ENCODE data around the gene AKAP13.

DNA sequence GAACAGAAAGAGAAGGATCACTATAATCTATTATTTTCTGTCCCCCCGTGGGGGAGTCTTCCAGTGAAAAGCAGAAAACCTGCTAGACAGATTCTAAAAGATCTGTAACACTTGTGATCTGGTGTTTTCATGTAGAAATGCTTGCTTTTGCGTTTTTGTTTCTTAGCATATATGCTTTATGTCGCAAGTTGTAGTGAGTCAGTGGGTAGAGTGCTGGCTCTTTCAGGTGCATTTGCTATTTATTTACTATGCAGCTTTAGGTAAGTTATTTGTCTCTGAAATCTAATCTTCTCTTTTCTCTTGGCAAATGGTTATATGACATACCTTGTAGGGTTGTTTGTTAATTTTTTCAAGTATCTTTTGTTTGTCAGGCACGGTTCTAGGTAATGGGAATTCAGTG lies 9.4 kb downstream of the AKAP13 start:
- TF ChIP-seq, protein P1, sequence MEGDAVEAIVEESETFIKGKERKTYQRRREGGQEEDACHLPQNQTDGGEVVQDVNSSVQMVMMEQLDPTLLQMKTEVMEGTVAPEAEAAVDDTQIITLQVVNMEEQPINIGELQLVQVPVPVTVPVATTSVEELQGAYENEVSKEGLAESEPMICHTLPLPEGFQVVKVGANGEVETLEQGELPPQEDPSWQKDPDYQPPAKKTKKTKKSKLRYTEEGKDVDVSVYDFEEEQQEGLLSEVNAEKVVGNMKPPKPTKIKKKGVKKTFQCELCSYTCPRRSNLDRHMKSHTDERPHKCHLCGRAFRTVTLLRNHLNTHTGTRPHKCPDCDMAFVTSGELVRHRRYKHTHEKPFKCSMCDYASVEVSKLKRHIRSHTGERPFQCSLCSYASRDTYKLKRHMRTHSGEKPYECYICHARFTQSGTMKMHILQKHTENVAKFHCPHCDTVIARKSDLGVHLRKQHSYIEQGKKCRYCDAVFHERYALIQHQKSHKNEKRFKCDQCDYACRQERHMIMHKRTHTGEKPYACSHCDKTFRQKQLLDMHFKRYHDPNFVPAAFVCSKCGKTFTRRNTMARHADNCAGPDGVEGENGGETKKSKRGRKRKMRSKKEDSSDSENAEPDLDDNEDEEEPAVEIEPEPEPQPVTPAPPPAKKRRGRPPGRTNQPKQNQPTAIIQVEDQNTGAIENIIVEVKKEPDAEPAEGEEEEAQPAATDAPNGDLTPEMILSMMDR (IDR thresholded peaks at IDR 0.05; ENCODE audit: low read depth, low read length), result no peak
- TF ChIP-seq MYC (IDR thresholded peaks at IDR 0.05; ENCODE audit: low read depth, low read length) (no peak), POLR2A (IDR thresholded peaks at IDR 0.05; ENCODE audit: extremely low read depth, insufficient read length) (no peak)

Data from NB4 (cell line).